Activated naive CD4-positive, alpha-beta T cell treated with anti-CD3 and anti-CD28 coated beads, Interleukin-2, amount 50 U/mL, for 24 hours (primary cell): ENCODE data around the gene SPATA9.

Experiments
- H3K27ac Mint-ChIP-seq: one replicate; pipeline ENCODE4 v1.8.0; 2021; ENCODE audit warnings: mild to moderate bottlenecking, mixed read lengths
- H3K27me3 Mint-ChIP-seq: one replicate; pipeline ENCODE4 v1.8.0; 2021; ENCODE audit warnings: mixed read lengths
- H3K36me3 Mint-ChIP-seq: one replicate; pipeline ENCODE4 v1.8.0; 2021; ENCODE audit warnings: mixed read lengths
- H3K4me1 Mint-ChIP-seq: one replicate; pipeline ENCODE4 v1.8.0; 2021; ENCODE audit warnings: mixed read lengths
- H3K4me3 Mint-ChIP-seq: one replicate; pipeline ENCODE4 v1.8.0; 2021; ENCODE audit warnings: mild to moderate bottlenecking, mixed read lengths
- H3K9me3 Mint-ChIP-seq: one replicate; pipeline ENCODE4 v1.8.0; 2021; ENCODE audit warnings: mixed read lengths

SPATA9 gene

GRCh38 chr5:95669540-95669939 is 13.3 kb downstream of the SPATA9 start:
- H3K4me1 Mint-ChIP-seq: no peaks in the 10 kb centered on the region

GRCh38 chr5:95668728-95669127 is 14.1 kb downstream of the SPATA9 start:
- H3K36me3 Mint-ChIP-seq: no peaks in the 10 kb centered on the region
- H3K9me3 Mint-ChIP-seq: no peaks in the 10 kb centered on the region
- H3K27ac Mint-ChIP-seq: no peak overlapping the region
- no peak overlapping the region for H3K4me3 Mint-ChIP-seq
- peaks cover 5% of the 10 kb centered on the region for H3K4me1 Mint-ChIP-seq
- H3K27me3 Mint-ChIP-seq: no peaks in the 10 kb centered on the region

More at GRCh38 chr5:95669540-95669939, 13.3 kb downstream of the SPATA9 start:
- Mint-ChIP-seq H3K27me3 (no peaks in the 10 kb centered on the region), H3K9me3 (no peaks in the 10 kb centered on the region), H3K36me3 (no peaks in the 10 kb centered on the region), H3K27ac (no peak overlapping the region), H3K4me3 (no peak overlapping the region)

GRCh38 chr5:95668216-95668615 is 14.6 kb downstream of the SPATA9 start:
- H3K27me3 Mint-ChIP-seq: no peaks in the 10 kb centered on the region
- no peaks in the 10 kb centered on the region for H3K9me3 Mint-ChIP-seq
- no peaks in the 10 kb centered on the region for H3K36me3 Mint-ChIP-seq
- peaks cover 5% of the 10 kb centered on the region for H3K4me1 Mint-ChIP-seq
- no peak overlapping the region for H3K4me3 Mint-ChIP-seq
- H3K27ac Mint-ChIP-seq: no peak overlapping the region

GRCh38 chr5:95667678-95668077 is 15.1 kb downstream of the SPATA9 start:
- no peaks in the 10 kb centered on the region for H3K27me3 Mint-ChIP-seq
- H3K27ac Mint-ChIP-seq: no peak overlapping the region
- no peaks in the 10 kb centered on the region for H3K9me3 Mint-ChIP-seq
- H3K4me3 Mint-ChIP-seq: no peak overlapping the region
- H3K36me3 Mint-ChIP-seq: no peaks in the 10 kb centered on the region
- peaks cover 5% of the 10 kb centered on the region for H3K4me1 Mint-ChIP-seq

- Mint-ChIP-seq H3K27ac (no peak overlapping the region), H3K27me3 (no peaks in the 10 kb centered on the region), H3K4me3 (no peak overlapping the region), H3K4me1 (peaks cover 5% of the 10 kb centered on the region), H3K36me3 (no peaks in the 10 kb centered on the region), H3K9me3 (no peaks in the 10 kb centered on the region)
Observed at GRCh38 chr5:95667061-95667618, 15.7 kb downstream of the SPATA9 start.

GRCh38 chr5:95664204-95664786 is 18.5 kb downstream of the SPATA9 start:
- Mint-ChIP-seq H3K4me3 (no peak overlapping the region), H3K27ac (no peak overlapping the region), H3K9me3 (no peaks in the 10 kb centered on the region), H3K4me1 (peaks cover 5% of the 10 kb centered on the region), H3K36me3 (peaks cover under 1% of the 10 kb centered on the region), H3K27me3 (no peaks in the 10 kb centered on the region)

GRCh38 chr5:95662946-95663345 is 19.8 kb downstream of the SPATA9 start:
- Mint-ChIP-seq H3K4me3 (no peak overlapping the region), H3K27me3 (no peaks in the 10 kb centered on the region), H3K36me3 (peaks cover 4% of the 10 kb centered on the region)

GRCh38 chr5:95660060-95660459 is 22.7 kb downstream of the SPATA9 start:
- peaks cover 5% of the 10 kb centered on the region for H3K4me1 Mint-ChIP-seq
- peaks cover 7% of the 10 kb centered on the region for H3K36me3 Mint-ChIP-seq

More at GRCh38 chr5:95662946-95663345, 19.8 kb downstream of the SPATA9 start:
- Mint-ChIP-seq H3K4me1 (peaks cover 5% of the 10 kb centered on the region), H3K27ac (no peak overlapping the region), H3K9me3 (no peaks in the 10 kb centered on the region)

GRCh38 chr5:95655575-95655974 is 27.2 kb downstream of the SPATA9 start:
- Mint-ChIP-seq H3K4me1 (no peaks in the 10 kb centered on the region), H3K27me3 (no peaks in the 10 kb centered on the region), H3K36me3 (peaks cover 18% of the 10 kb centered on the region), H3K9me3 (no peaks in the 10 kb centered on the region), H3K27ac (no peak overlapping the region), H3K4me3 (no peak overlapping the region)

More at GRCh38 chr5:95660060-95660459, 22.7 kb downstream of the SPATA9 start:
- Mint-ChIP-seq H3K27ac (no peak overlapping the region), H3K9me3 (no peaks in the 10 kb centered on the region), H3K27me3 (no peaks in the 10 kb centered on the region), H3K4me3 (no peak overlapping the region)

- Mint-ChIP-seq H3K9me3 (no peaks in the 10 kb centered on the region), H3K4me3 (no peak overlapping the region), H3K27me3 (no peaks in the 10 kb centered on the region), H3K4me1 (peaks cover 12% of the 10 kb centered on the region), H3K36me3 (peaks cover 19% of the 10 kb centered on the region), H3K27ac (no peak overlapping the region)
Observed at GRCh38 chr5:95654196-95654595, 28.6 kb downstream of the SPATA9 start.

- H3K36me3 Mint-ChIP-seq: peaks cover 17% of the 10 kb centered on the region
- no peaks in the 10 kb centered on the region for H3K27me3 Mint-ChIP-seq
- peaks cover 23% of the 10 kb centered on the region for H3K4me1 Mint-ChIP-seq
- no peak overlapping the region for H3K4me3 Mint-ChIP-seq
- H3K27ac Mint-ChIP-seq: no peak overlapping the region
- no peaks in the 10 kb centered on the region for H3K9me3 Mint-ChIP-seq
Observed at GRCh38 chr5:95652849-95653248, 29.9 kb downstream of the SPATA9 start.

- H3K4me1 Mint-ChIP-seq: peaks cover 36% of the 10 kb centered on the region
- peak overlapping the region; percentile 81 for H3K27ac Mint-ChIP-seq
- H3K27me3 Mint-ChIP-seq: no peaks in the 10 kb centered on the region
- H3K36me3 Mint-ChIP-seq: peaks cover 14% of the 10 kb centered on the region
- peak overlapping the region; percentile 30 for H3K4me3 Mint-ChIP-seq
- H3K9me3 Mint-ChIP-seq: no peaks in the 10 kb centered on the region
Observed at GRCh38 chr5:95649842-95650620, 32.8 kb downstream of the SPATA9 start.

- peak overlapping the region; percentile 30 for H3K4me3 Mint-ChIP-seq
- no peaks in the 10 kb centered on the region for H3K9me3 Mint-ChIP-seq
- peak overlapping the region; percentile 81 for H3K27ac Mint-ChIP-seq
- peaks cover 42% of the 10 kb centered on the region for H3K4me1 Mint-ChIP-seq
- peaks cover 12% of the 10 kb centered on the region for H3K36me3 Mint-ChIP-seq
- H3K27me3 Mint-ChIP-seq: no peaks in the 10 kb centered on the region
Observed at GRCh38 chr5:95649274-95649673, 33.5 kb downstream of the SPATA9 start.

GRCh38 chr5:95647886-95648860 is 34.6 kb downstream of the SPATA9 start:
- peak overlapping the region; percentile 88 for H3K27ac Mint-ChIP-seq
- no peaks in the 10 kb centered on the region for H3K9me3 Mint-ChIP-seq
- H3K4me3 Mint-ChIP-seq: peak overlapping the region; percentile 76
- no peaks in the 10 kb centered on the region for H3K27me3 Mint-ChIP-seq
- H3K36me3 Mint-ChIP-seq: peaks cover 12% of the 10 kb centered on the region
- H3K4me1 Mint-ChIP-seq: peaks cover 47% of the 10 kb centered on the region
